Mesenchymal stem cell (in vitro differentiated cells and primary cell): ENCODE measurements around the gene PCDHA8.
"Not testable (repeated sequence)": the region's sequence is repeated elsewhere in the genome, so short reads cannot be mapped to it uniquely, and the experiment has no call there.

Experiments used
- DNase-seq: peaks from one replicate; pipeline ENCODE4 v3.0.0-alpha.2; 2013
- H2AFZ ChIP-seq: one replicate; pipeline ENCODE4 v1.6.1; 2013; ENCODE audit warnings: low read depth, mild to moderate bottlenecking, control low read depth, inconsistent platforms, low read length, moderate library complexity
- H2AK5ac ChIP-seq: 2 replicates; pipeline ENCODE4 v1.6.1; 2013; ENCODE audit warnings: low read length, moderate library complexity, mild to moderate bottlenecking, inconsistent platforms; ENCODE audit not compliant: severe bottlenecking
- H2BK120ac ChIP-seq: one replicate; pipeline ENCODE4 v1.6.1; 2013; ENCODE audit warnings: low read depth, mild to moderate bottlenecking, inconsistent platforms, low read length, moderate library complexity
- H2BK12ac ChIP-seq, 2 experiments: one replicate each; pipeline ENCODE4 v1.6.1; 2013; ENCODE audit warnings: inconsistent platforms in 2 of 2, low read length in 2 of 2, mild to moderate bottlenecking in 2 of 2, moderate library complexity in 2 of 2, control low read depth in 1 of 2
- H2BK15ac ChIP-seq: one replicate; pipeline ENCODE4 v1.6.1; 2013; ENCODE audit warnings: mild to moderate bottlenecking, low read depth, inconsistent platforms; ENCODE audit not compliant: poor library complexity, severe bottlenecking
- H2BK5ac ChIP-seq: 2 replicates; pipeline ENCODE4 v1.6.1; 2013; ENCODE audit warnings: low read depth, mild to moderate bottlenecking, low read length, control low read depth, inconsistent platforms; ENCODE audit not compliant: poor library complexity, severe bottlenecking
- H3K14ac ChIP-seq, 2 experiments: one replicate each; pipeline ENCODE4 v1.6.1; 2013; ENCODE audit warnings: inconsistent platforms in 2 of 2, low read length in 2 of 2, control low read depth in 1 of 2, mild to moderate bottlenecking in 1 of 2, moderate library complexity in 1 of 2
- H3K18ac ChIP-seq, 2 experiments: one replicate each; pipeline ENCODE4 v1.6.1; 2013; ENCODE audit warnings: inconsistent platforms in 2 of 2, low read length in 2 of 2, control low read depth in 1 of 2, low read depth in 1 of 2, mild to moderate bottlenecking in 1 of 2
- H3K23ac ChIP-seq, 2 experiments: one replicate each; pipeline ENCODE4 v1.6.1; 2013; ENCODE audit warnings: inconsistent platforms in 2 of 2, low read length in 2 of 2, mild to moderate bottlenecking in 2 of 2, moderate library complexity in 2 of 2, control low read depth in 1 of 2
- H3K27ac ChIP-seq: 2 replicates; pipeline ENCODE4 v1.5.1; 2013; ENCODE audit warnings: mild to moderate bottlenecking, moderate library complexity, low read length, control low read depth, inconsistent platforms; ENCODE audit not compliant: poor library complexity, severe bottlenecking
- H3K27me3 ChIP-seq, 2 experiments: 2 replicates each; pipeline versions ENCODE4 v1.6.1 to v1.7.0; 2013; ENCODE audit warnings: low read length in 2 of 2, mild to moderate bottlenecking in 2 of 2, moderate library complexity in 2 of 2, control low read depth in 1 of 2, inconsistent platforms in 1 of 2; ENCODE audit not compliant: control insufficient read depth in 1 of 2, insufficient read depth in 1 of 2
- H3K36me3 ChIP-seq, 2 experiments: 2 replicates each; pipeline versions ENCODE4 v1.6.1 to v1.7.0; 2013; ENCODE audit warnings: low read length in 2 of 2, control low read depth in 1 of 2, inconsistent platforms in 1 of 2, low read depth in 1 of 2, mild to moderate bottlenecking in 1 of 2; ENCODE audit not compliant: insufficient read depth in 2 of 2, control insufficient read depth in 1 of 2
- H3K4ac ChIP-seq, 2 experiments: one replicate each; pipeline ENCODE4 v1.6.1; 2013; ENCODE audit warnings: inconsistent platforms in 2 of 2, low read length in 2 of 2, mild to moderate bottlenecking in 2 of 2, moderate library complexity in 2 of 2, control low read depth in 1 of 2, low read depth in 1 of 2
- H3K4me1 ChIP-seq: 2 replicates; pipeline ENCODE4 v1.6.1; 2013; ENCODE audit warnings: low read depth, low read length, control low read depth; ENCODE audit not compliant: control insufficient read depth, insufficient read depth
- H3K4me2 ChIP-seq: 2 replicates; pipeline ENCODE4 v1.6.1; 2013; ENCODE audit warnings: low read length, mild to moderate bottlenecking, inconsistent platforms; ENCODE audit not compliant: poor library complexity, severe bottlenecking
- H3K4me3 ChIP-seq, 2 experiments: 2 replicates each; pipeline versions ENCODE4 v1.5.1 to v1.7.0; 2013; ENCODE audit warnings: low read length in 2 of 2, mild to moderate bottlenecking in 2 of 2, control low read depth in 1 of 2, low read depth in 1 of 2; ENCODE audit not compliant: insufficient read depth in 1 of 2
- H3K79me1 ChIP-seq: replicated peaks from 2 replicates; pipeline ENCODE4 v1.6.1; 2013; ENCODE audit warnings: mild to moderate bottlenecking, control low read depth, low read length, inconsistent platforms; ENCODE audit not compliant: poor library complexity, severe bottlenecking
- H3K9ac ChIP-seq: 2 replicates; pipeline ENCODE4 v1.7.0; 2013; ENCODE audit warnings: mild to moderate bottlenecking, low read length, moderate library complexity
- H3K9me3 ChIP-seq: 2 replicates; pipeline ENCODE4 v1.7.0; 2013; ENCODE audit warnings: mild to moderate bottlenecking, low read length; ENCODE audit not compliant: control insufficient read depth
- H4K8ac ChIP-seq: one replicate; pipeline ENCODE4 v1.6.1; 2013; ENCODE audit warnings: inconsistent platforms, mild to moderate bottlenecking, low read length, moderate library complexity
- H4K91ac ChIP-seq: one replicate; pipeline ENCODE4 v1.6.1; 2013; ENCODE audit warnings: mild to moderate bottlenecking, low read length, inconsistent platforms
- WGBS: methylation state at CpG from one replicate; pipeline ENCODE4 v1.1.7; 2013; ENCODE audit warnings: mixed read lengths; 5-methylcytosine and 5-hydroxymethylcytosine counted together

The PCDHA8 gene

DNA sequence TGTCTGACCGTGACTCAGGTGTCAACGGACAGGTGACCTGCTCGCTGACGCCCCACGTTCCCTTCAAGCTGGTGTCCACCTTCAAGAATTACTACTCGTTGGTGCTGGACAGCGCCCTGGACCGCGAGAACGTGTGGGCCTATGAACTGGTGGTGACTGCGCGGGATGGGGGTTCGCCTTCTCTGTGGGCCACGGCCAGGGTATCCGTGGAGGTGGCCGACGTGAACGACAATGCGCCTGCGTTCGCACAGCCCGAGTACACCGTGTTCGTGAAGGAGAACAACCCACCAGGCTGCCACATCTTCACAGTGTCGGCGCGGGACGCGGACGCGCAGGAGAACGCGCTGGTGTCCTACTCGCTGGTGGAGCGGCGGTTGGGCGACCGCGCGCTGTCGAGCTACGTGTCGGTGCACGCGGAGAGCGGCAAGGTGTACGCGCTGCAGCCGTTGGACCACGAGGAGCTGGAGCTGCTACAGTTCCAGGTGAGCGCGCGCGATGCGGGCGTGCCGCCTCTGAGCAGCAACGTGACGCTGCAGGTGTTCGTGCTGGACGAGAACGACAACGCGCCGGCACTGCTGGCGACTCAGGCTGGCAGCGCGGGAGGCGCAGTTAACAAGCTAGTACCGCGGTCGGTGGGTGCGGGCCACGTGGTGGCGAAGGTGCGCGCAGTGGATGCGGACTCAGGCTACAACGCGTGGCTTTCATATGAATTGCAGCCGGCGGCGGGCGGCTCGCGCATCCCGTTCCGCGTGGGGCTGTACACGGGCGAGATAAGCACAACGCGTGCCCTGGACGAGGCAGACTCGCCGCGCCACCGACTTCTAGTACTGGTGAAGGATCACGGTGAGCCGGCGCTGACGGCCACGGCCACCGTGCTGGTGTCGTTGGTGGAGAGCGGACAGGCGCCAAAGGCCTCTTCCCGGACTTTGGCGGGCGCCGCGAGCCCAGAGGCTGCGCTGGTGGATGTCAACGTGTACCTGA, 29.5 kb downstream of the PCDHA8 start:
- Histone ChIP-seq H2AK5ac (no peak overlapping the region), H4K91ac (no peak overlapping the region), H4K8ac (no peak overlapping the region), H3K18ac (no peak overlapping the region), H3K4ac (no peak overlapping the region), H2BK15ac (no peak overlapping the region), H3K9ac (no peak overlapping the region), H2BK12ac (no peak overlapping the region), H3K9me3 (peaks cover 64% of the 10 kb centered on the region), H3K27me3 (no peaks in the 10 kb centered on the region), H3K4me1 (no peaks in the 10 kb centered on the region), H2BK5ac (no peak overlapping the region), H3K27ac (no peak overlapping the region), H3K14ac (no peak overlapping the region), H3K4me2 (no peak overlapping the region), H2BK120ac (no peak overlapping the region), H3K79me1 (no peaks in the 10 kb centered on the region), H3K36me3 (peaks cover 0 to 18% of the 10 kb centered on the region in 2 experiments), H3K4me3 (no peak overlapping the region), H2AFZ (no peak overlapping the region), H3K23ac (no peak overlapping the region)
- DNase-seq, result no peak
- WGBS, result 98% methylated on average over 114 of the region's 114 CpGs

DNA sequence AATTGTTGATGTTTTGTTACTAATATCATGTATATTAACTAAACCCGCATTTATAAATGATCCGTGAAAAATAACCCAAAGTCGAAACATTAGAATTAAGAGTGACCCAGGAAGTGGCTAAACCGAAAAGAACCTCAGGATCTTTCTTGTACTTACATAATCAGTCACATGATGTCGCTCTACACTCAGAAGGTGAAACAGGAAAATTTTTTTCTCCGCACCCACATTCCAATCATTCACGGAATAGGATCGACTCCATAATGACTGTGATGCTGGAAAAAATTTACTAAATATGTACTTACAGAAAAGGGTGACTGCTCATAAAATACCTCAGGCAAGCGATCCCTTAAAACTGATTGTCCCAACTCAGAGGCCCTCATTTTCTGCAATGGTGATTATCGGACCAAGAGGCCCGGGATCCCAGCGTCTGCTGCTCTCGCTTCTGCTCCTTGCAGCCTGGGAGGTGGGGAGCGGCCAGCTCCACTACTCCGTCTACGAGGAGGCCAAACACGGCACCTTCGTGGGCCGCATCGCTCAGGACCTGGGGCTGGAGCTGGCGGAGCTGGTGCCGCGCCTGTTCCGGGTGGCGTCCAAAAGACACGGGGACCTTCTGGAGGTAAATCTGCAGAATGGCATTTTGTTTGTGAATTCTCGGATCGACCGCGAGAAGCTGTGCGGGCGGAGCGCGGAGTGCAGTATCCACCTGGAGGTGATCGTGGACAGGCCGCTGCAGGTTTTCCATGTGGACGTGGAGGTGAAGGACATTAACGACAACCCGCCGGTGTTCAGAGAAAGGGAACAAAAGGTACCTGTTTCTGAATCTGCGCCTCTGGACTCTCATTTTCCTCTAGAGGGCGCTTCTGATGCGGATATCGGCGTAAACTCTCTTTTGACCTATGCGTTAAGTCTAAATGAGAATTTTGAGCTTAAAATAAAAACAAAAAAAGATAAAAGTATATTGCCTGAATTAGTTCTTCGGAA, 34.4 kb downstream of the PCDHA8 start, which contains the start of gene PCDHA12:
PCDHA12 (plus strand) TSS at position 224 of the 981 bp plus-strand sequence; CDS start at position 389, 165 bp downstream.
- no peaks in the 10 kb centered on the region for H3K27me3 ChIP-seq
- H4K8ac ChIP-seq, result no peak within 1 kb of the TSS
- H3K4me1 ChIP-seq, result peaks cover 8% of the 10 kb centered on the region
- H2AK5ac ChIP-seq, result no peak within 1 kb of the TSS
- H3K9ac ChIP-seq, result no peak within 1 kb of the TSS
- H3K23ac ChIP-seq, result no peak within 1 kb of the TSS
- H3K4me3 ChIP-seq, result peak within 1 kb of the TSS in 1 of 2 experiments; percentile 55
- no peak within 1 kb of the TSS for H3K4ac ChIP-seq
- H4K91ac ChIP-seq, result no peak within 1 kb of the TSS
- WGBS, result 8% methylated on average over 39 of the region's 47 CpGs
- H3K27ac ChIP-seq, result peak within 1 kb of the TSS; percentile 60
- DNase-seq, result peak; percentile 75
- H3K36me3 ChIP-seq, result peaks cover 0 to 21% of the 10 kb centered on the region in 2 experiments
- no peak within 1 kb of the TSS for H2BK15ac ChIP-seq
- H3K14ac ChIP-seq, result no peak within 1 kb of the TSS
- no peak within 1 kb of the TSS for H2BK5ac ChIP-seq
- H3K79me1 ChIP-seq, result peaks cover 3% of the 10 kb centered on the region
- no peak within 1 kb of the TSS for H3K18ac ChIP-seq
- peak within 1 kb of the TSS; percentile 64 for H3K4me2 ChIP-seq
- H2BK12ac ChIP-seq, result no peak within 1 kb of the TSS
- peaks cover 59% of the 10 kb centered on the region for H3K9me3 ChIP-seq
- no peak within 1 kb of the TSS for H2AFZ ChIP-seq
- H2BK120ac ChIP-seq, result no peak within 1 kb of the TSS

DNA sequence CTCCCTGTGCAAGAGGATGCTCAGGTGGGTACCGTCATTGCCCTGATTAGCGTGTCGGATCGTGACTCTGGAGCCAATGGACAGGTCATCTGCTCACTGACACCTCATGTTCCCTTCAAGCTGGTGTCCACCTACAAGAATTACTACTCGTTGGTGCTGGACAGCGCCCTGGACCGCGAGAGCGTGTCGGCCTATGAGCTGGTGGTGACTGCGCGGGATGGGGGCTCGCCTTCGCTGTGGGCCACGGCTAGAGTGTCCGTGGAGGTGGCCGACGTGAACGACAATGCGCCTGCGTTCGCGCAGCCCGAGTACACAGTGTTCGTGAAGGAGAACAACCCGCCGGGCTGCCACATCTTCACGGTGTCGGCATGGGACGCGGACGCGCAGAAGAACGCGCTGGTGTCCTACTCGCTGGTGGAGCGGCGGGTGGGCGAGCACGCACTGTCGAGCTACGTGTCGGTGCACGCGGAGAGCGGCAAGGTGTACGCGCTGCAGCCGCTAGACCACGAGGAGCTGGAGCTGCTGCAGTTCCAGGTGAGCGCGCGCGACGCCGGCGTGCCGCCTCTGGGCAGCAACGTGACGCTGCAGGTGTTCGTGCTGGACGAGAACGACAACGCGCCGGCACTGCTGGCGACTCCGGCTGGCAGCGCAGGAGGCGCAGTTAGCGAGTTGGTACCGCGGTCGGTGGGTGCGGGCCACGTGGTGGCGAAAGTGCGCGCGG, 35.7 kb downstream of the PCDHA8 start:
- not testable (repeated sequence) for H3K4ac ChIP-seq, H3K14ac ChIP-seq, H3K18ac ChIP-seq, H3K79me1 ChIP-seq, H3K4me2 ChIP-seq, H4K91ac ChIP-seq, H3K27ac ChIP-seq, H3K4me3 ChIP-seq, H3K23ac ChIP-seq, DNase-seq, H2BK12ac ChIP-seq, H2BK15ac ChIP-seq, H2AFZ ChIP-seq, H3K4me1 ChIP-seq, H3K9ac ChIP-seq, H2AK5ac ChIP-seq, H3K27me3 ChIP-seq, H2BK120ac ChIP-seq, H2BK5ac ChIP-seq, H4K8ac ChIP-seq
- H3K36me3 ChIP-seq, result peaks cover 0 to 12% of the 10 kb centered on the region in 2 experiments
- peaks cover 51% of the 10 kb centered on the region for H3K9me3 ChIP-seq
- 98% methylated on average over 80 of the region's 80 CpGs for WGBS
